Liver (tissue), 9 donors: Measurements from ENCODE around the gene S100A16. TPM values are rescaled to one million over a fixed set of nuclear protein-coding genes. Genes with fewer than 3 reads are reported as not detected.
"Not testable (repeated sequence)": the region's sequence is repeated elsewhere in the genome, so short reads cannot be mapped to it uniquely, and the experiment has no call there.

Experiments used
- DNase-seq: peaks from one replicate; pipeline ENCODE4 v3.0.0-alpha.2; 2017; ENCODE audit warnings: low spot score
- H3K27ac ChIP-seq, 2 donors: one replicate each; pipeline ENCODE4 v1.7.0; 2013; ENCODE audit warnings: inconsistent platforms in 2 of 2, low read length in 2 of 2, control low read depth in 1 of 2, low read depth in 1 of 2, mild to moderate bottlenecking in 1 of 2
- H3K27me3 ChIP-seq, 4 donors: one replicate each; pipeline versions ENCODE4 v1.6.1 to v1.7.0; 2013; ENCODE audit warnings: low read length in 3 of 4, inconsistent platforms in 1 of 4, mild to moderate bottlenecking in 1 of 4, moderate library complexity in 1 of 4; ENCODE audit not compliant: control insufficient read depth in 4 of 4, insufficient read depth in 4 of 4
- H3K36me3 ChIP-seq, 4 donors: one replicate each; pipeline versions ENCODE4 v1.6.1 to v1.7.0; 2013; ENCODE audit warnings: low read length in 3 of 4, mild to moderate bottlenecking in 3 of 4, low read depth in 1 of 4, moderate library complexity in 1 of 4; ENCODE audit not compliant: control insufficient read depth in 4 of 4, insufficient read depth in 3 of 4
- H3K4me1 ChIP-seq, 4 donors: one replicate each; pipeline versions ENCODE4 v1.6.1 to v1.7.0; 2013; ENCODE audit warnings: low read length in 3 of 4, mild to moderate bottlenecking in 3 of 4, moderate library complexity in 1 of 4; ENCODE audit not compliant: control insufficient read depth in 4 of 4, insufficient read depth in 4 of 4
- H3K4me3 ChIP-seq, 3 donors: one replicate each; pipeline versions ENCODE4 v1.6.1 to v1.7.0; 2013; ENCODE audit warnings: low read length in 3 of 3, control low read depth in 1 of 3, low read depth in 1 of 3, mild to moderate bottlenecking in 1 of 3
- H3K9ac ChIP-seq, 2 donors: one replicate each; pipeline ENCODE4 v1.7.0; 2013; ENCODE audit warnings: low read length in 2 of 2, mild to moderate bottlenecking in 2 of 2, moderate library complexity in 2 of 2, control low read depth in 1 of 2, low read depth in 1 of 2
- H3K9me3 ChIP-seq, 4 donors: one replicate each; pipeline versions ENCODE4 v1.6.1 to v1.7.0; 2013; ENCODE audit warnings: low read length in 3 of 4; ENCODE audit not compliant: control insufficient read depth in 4 of 4
- ATF3 ChIP-seq: IDR thresholded peaks from 2 replicates; pipeline ENCODE4 v1.6.1; 2016; ENCODE audit warnings: antibody characterized with exemption
- FOXA2 ChIP-seq: IDR thresholded peaks from 2 replicates; pipeline ENCODE4 v1.6.1; 2016; ENCODE audit warnings: antibody characterized with exemption
- GABPA ChIP-seq, 2 donors: IDR thresholded peaks in 1 of 2; conservative IDR thresholded peaks in 1 of 2; 2 replicates each; pipeline ENCODE4 v1.6.1; 2016; ENCODE audit warnings: antibody characterized with exemption in 2 of 2, mild to moderate bottlenecking in 1 of 2, moderate library complexity in 1 of 2
- HNF4A ChIP-seq, 2 donors: conservative IDR thresholded peaks; 2 replicates each; pipeline ENCODE4 v1.6.1; 2016; ENCODE audit warnings: antibody characterized with exemption in 2 of 2, mild to moderate bottlenecking in 2 of 2
- JUND ChIP-seq, 2 donors: IDR thresholded peaks; 2 replicates each; pipeline ENCODE4 v1.6.1; 2016; ENCODE audit warnings: antibody characterized with exemption in 2 of 2
- NR2F2 ChIP-seq: IDR thresholded peaks from 2 replicates; pipeline ENCODE4 v1.6.1; 2016; ENCODE audit warnings: antibody characterized with exemption
- RAD21 ChIP-seq, 2 donors: IDR thresholded peaks; 2 replicates each; pipeline ENCODE4 v1.6.1; 2016; ENCODE audit warnings: antibody characterized with exemption in 2 of 2, mild to moderate bottlenecking in 2 of 2
- RXRA ChIP-seq, 2 donors: IDR thresholded peaks; 2 replicates each; pipeline ENCODE4 v1.6.1; 2017 to 2018; ENCODE audit warnings: antibody characterized with exemption in 2 of 2, mild to moderate bottlenecking in 1 of 2
- SP1 ChIP-seq: IDR thresholded peaks from 2 replicates; pipeline ENCODE4 v1.6.1; 2018; ENCODE audit warnings: antibody characterized with exemption, mild to moderate bottlenecking
- WGBS: extraction: QIAGEN DNeasy Blood & Tissue Kit; methylation state at CpG from one replicate; pipeline ENCODE4 v1.1.7; 2013; 5-methylcytosine and 5-hydroxymethylcytosine counted together
- polyA plus RNA-seq, 2 donors: library from polyadenylated mRNA; stranded (reverse) in 1 of 2; unstranded in 1 of 2; fragments of 200-250 nt in 1 of 2; fragments of >200 nt in 1 of 2; fragmentation: Nextera tagmentation in 1 of 2; extraction: Ambion mirVana in 1 of 2; gene quantifications; one replicate each; pipeline versions ENCODE4 v1.2.1 to v1.2.3, GENCODE V29; 2013 to 2015
- total RNA-seq, 2 donors: library from RNA; depleted of rRNA; stranded (reverse); fragments of >200 nt; gene quantifications; one replicate each; pipeline ENCODE4 v1.2.3, GENCODE V29; 2014
- TF ChIP-seq, protein P1 (sequence below): IDR thresholded peaks from 2 replicates; pipeline ENCODE4 v1.6.1; 2016; ENCODE audit warnings: antibody characterized with exemption
- TF ChIP-seq, protein P2 (sequence below): fragments of 150-350 bp; IDR thresholded peaks from 2 replicates; pipeline ENCODE4 v1.5.1; 2017; ENCODE audit warnings: improper control_type of control experiment, low read depth, low read length; ENCODE audit not compliant: missing input control
- donor health status: healthy.
- donor health status: healthy.
- donor health status: healthy.
- donor health status: healthy.
- donor health status: healthy.

The S100A16 gene
- total and polyA plus RNA-seq, 4 donors, result 27.3 to 142 (median 81.8) TPM

DNA sequence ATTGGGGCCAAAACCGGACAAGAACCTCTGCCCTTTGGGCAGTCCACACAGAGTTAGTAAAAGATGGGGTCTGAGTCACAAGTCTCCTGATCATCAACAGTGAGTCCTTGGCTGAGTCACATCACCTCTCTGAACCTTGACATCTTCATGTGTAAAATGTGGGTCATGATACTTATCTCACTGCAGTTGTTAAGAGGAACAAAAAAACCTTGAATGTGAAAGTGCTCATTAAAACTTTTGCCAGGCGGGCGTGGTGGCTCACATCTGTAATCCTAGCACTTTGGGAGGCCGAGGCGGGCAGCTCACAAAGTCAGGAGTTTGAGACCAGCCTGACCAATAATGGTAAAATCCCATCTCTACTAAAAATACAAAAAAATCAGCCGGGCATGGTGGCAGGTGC lies 15.7 kb downstream of the S100A16 start:
- TF ChIP-seq, protein P1, sequence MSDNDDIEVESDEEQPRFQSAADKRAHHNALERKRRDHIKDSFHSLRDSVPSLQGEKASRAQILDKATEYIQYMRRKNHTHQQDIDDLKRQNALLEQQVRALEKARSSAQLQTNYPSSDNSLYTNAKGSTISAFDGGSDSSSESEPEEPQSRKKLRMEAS, result no peak
- TF ChIP-seq FOXA2, result no peak
- TF ChIP-seq SP1, result no peak
- TF ChIP-seq GABPA (IDR thresholded peaks at IDR 0.05 in 1 of 2, conservative IDR thresholded peaks at IDR 0.05 in 1 of 2), result no peak
- TF ChIP-seq HNF4A (conservative IDR thresholded peaks at IDR 0.05), result no peak
- H3K27me3 ChIP-seq, result no peaks in the 10 kb centered on the region
- 94% methylated on average over 6 of the region's 6 CpGs for WGBS
- H3K27ac ChIP-seq, result no peak overlapping the region
- no peak for DNase-seq
- H3K36me3 ChIP-seq, result no peaks in the 10 kb centered on the region
- H3K4me1 ChIP-seq, result no peaks in the 10 kb centered on the region
- H3K9me3 ChIP-seq, result no peaks in the 10 kb centered on the region
- no peak overlapping the region for H3K4me3 ChIP-seq
- H3K9ac ChIP-seq, result no peak overlapping the region

DNA sequence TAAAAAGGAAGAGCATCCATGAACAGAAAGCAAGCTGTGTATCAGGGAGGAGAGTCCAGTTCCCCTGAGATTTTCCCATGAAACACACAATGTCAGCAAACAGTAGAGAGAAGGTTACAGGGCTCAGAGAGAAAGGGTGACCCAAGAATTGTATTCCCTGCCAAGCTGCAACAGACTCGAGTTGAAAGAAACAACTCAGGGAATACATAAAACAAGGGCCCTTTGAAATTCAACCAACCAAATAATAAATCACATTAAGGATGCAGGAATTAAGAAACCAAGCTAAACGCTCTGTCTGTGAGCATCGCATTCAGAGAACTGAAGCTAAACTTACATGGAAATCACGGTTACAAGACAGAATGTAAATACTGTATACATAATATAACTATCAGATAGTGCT lies 20.2 kb downstream of the S100A16 start:
- Histone ChIP-seq H3K27me3 (no peaks in the 10 kb centered on the region), H3K27ac (no peak overlapping the region), H3K36me3 (no peaks in the 10 kb centered on the region), H3K4me3 (no peak overlapping the region), H3K4me1 (no peaks in the 10 kb centered on the region), H3K9ac (no peak overlapping the region), H3K9me3 (no peaks in the 10 kb centered on the region)
- DNase-seq, result no peak
- TF ChIP-seq NR2F2, result no peak
- 77% methylated on average over 4 of the region's 4 CpGs for WGBS

GRCh38 chr1:153588482-153588881 lies 24.5 kb downstream of the S100A16 start:
- DNase-seq, result no peak
- Histone ChIP-seq H3K4me3 (no peak overlapping the region), H3K27me3 (no peaks in the 10 kb centered on the region), H3K9ac (no peak overlapping the region), H3K4me1 (no peaks in the 10 kb centered on the region), H3K27ac (no peak overlapping the region), H3K9me3 (no peaks in the 10 kb centered on the region), H3K36me3 (no peaks in the 10 kb centered on the region)
- TF ChIP-seq, protein P2, sequence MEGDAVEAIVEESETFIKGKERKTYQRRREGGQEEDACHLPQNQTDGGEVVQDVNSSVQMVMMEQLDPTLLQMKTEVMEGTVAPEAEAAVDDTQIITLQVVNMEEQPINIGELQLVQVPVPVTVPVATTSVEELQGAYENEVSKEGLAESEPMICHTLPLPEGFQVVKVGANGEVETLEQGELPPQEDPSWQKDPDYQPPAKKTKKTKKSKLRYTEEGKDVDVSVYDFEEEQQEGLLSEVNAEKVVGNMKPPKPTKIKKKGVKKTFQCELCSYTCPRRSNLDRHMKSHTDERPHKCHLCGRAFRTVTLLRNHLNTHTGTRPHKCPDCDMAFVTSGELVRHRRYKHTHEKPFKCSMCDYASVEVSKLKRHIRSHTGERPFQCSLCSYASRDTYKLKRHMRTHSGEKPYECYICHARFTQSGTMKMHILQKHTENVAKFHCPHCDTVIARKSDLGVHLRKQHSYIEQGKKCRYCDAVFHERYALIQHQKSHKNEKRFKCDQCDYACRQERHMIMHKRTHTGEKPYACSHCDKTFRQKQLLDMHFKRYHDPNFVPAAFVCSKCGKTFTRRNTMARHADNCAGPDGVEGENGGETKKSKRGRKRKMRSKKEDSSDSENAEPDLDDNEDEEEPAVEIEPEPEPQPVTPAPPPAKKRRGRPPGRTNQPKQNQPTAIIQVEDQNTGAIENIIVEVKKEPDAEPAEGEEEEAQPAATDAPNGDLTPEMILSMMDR, result no peak
- TF ChIP-seq RAD21 (IDR thresholded peaks at IDR 0.05) (no peak), JUND (IDR thresholded peaks at IDR 0.05) (no peak), RXRA (IDR thresholded peaks at IDR 0.05) (no peak), ATF3 (no peak), GABPA (IDR thresholded peaks at IDR 0.05 in 1 of 2, conservative IDR thresholded peaks at IDR 0.05 in 1 of 2) (no peak)
- TF ChIP-seq, protein P1, result no peak
- 89% methylated on average over 2 of the region's 2 CpGs for WGBS

DNA sequence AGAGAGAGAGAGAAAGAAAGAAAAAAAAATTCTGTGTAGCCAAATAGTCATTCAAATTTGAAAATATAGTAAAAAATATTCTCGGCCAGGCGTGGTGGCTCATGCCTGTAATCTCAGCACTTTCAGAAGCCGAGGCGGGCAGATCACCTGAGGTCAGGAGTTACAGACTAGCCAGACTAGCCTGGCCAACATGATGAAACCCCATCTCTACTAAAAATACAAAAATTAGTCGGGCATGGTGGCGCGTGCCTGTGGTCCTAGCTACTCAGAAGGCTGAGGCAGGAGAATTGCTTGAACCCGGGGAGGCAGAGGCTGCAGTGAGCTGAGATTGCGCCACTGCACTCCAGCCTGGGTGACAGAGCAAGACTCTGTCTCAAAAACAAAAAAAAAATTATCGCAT lies 24.9 kb downstream of the S100A16 start:
- H3K36me3 ChIP-seq, H3K4me3 ChIP-seq, H3K27ac ChIP-seq, H3K9me3 ChIP-seq, H3K9ac ChIP-seq, H3K27me3 ChIP-seq, H3K4me1 ChIP-seq, DNase-seq: not testable (repeated sequence)
- WGBS, result 94% methylated on average over 10 of the region's 10 CpGs
